HTR-8/SVneo (cell line): Measurements from ENCODE around the gene PLXDC1.
A peak's percentile ranks its signal among the peaks of the same experiment; 100 is the strongest.
"Not testable (repeated sequence)": the region's sequence is repeated elsewhere in the genome, so short reads cannot be mapped to it uniquely, and the experiment has no call there.

ENCODE experiments used
- DNase-seq: peaks from one replicate; pipeline ENCODE4 v3.0.0; 2011; ENCODE audit warnings: low spot score, mixed read lengths; ENCODE audit not compliant: insufficient read length
- FAIRE-seq: peaks from 2 replicates; lab custom pipeline; 2011; peaks lifted over from hg19 to GRCh38; lab: Jason Lieb, UNC

PLXDC1 gene

GRCh38 chr17:39026980-39027451 is 124.4 kb downstream of the PLXDC1 start:
- no peak for FAIRE-seq
- DNase-seq, result peak; percentile 69

GRCh38 chr17:39026346-39026745 is 125.1 kb downstream of the PLXDC1 start:
- not testable (repeated sequence) for FAIRE-seq

GRCh38 chr17:39022924-39023323 is 128.5 kb downstream of the PLXDC1 start:
- FAIRE-seq, result no peak

More at GRCh38 chr17:39026346-39026745, 125.1 kb downstream of the PLXDC1 start:
- not testable (repeated sequence) for DNase-seq

GRCh38 chr17:39020037-39020436 is 131.4 kb downstream of the PLXDC1 start:
- DNase-seq, FAIRE-seq: not testable (repeated sequence)

More at GRCh38 chr17:39022924-39023323, 128.5 kb downstream of the PLXDC1 start:
- DNase-seq, result no peak

GRCh38 chr17:39018267-39019134 is 132.9 kb downstream of the PLXDC1 start:
- DNase-seq (no peak), FAIRE-seq (no peak)

- DNase-seq, result no peak
- no peak for FAIRE-seq
Observed at GRCh38 chr17:39016193-39017153, 135.0 kb downstream of the PLXDC1 start.

- no peak for FAIRE-seq
- no peak for DNase-seq
Observed at GRCh38 chr17:39015546-39015935, 135.9 kb downstream of the PLXDC1 start.

GRCh38 chr17:39014795-39015545 is 136.5 kb downstream of the PLXDC1 start:
- DNase-seq (no peak), FAIRE-seq (no peak)

GRCh38 chr17:39014044-39014794 is 137.2 kb downstream of the PLXDC1 start:
- no peak for DNase-seq
- peak; percentile 26 for FAIRE-seq
